NCI-H82 treated with DMSO at 0.1 percent for 48 hours (cell line): ENCODE measurements around the gene POLR2I.
"Not testable (repeated sequence)": the region's sequence is repeated elsewhere in the genome, so short reads cannot be mapped to it uniquely, and the experiment has no call there.

ENCODE experiments used
- DNase-seq: peaks from one replicate; lab custom pipeline; 2025; ENCODE audit not compliant: unreplicated experiment; lab: John Stamatoyannopoulos, UW

POLR2I gene

DNA sequence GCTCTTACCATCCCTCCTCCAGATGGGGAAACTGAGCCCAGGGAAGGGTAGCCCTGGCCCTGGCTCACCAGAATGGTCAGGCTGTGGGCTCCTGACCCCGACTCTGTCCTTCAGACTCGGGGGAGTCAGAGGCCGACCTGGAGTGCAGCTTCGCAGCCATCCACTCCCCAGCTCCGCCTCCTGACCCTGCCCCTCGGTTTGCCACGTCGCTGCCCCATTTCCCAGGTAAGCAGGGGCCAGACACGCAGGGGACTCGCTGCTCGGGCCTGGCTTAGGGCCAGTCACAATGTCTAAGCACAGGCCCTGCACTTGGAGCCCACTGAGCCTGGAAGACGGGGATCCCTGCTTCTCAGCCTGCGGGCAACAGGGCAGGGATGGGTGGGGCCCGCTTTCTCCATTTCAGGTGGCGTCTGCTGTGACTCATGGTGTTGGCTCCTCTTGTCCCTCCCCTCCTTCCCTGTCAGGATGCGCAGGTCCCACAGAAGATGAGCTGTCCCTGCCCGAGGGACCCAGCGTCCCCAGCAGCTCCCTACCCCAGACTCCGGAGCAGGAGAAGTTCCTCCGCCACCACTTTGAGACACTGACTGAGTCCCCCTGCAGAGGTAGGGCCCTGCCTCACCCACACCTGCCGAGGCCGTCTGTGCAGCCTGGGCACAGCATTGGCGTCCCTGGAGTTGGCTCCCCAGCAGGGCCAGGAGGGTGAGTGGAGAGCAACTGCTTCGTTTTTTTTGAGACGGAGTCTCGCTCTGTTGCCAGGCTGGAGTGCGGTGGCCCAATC lies 12.9 kb downstream of the POLR2I start:
- no peak for DNase-seq

DNA sequence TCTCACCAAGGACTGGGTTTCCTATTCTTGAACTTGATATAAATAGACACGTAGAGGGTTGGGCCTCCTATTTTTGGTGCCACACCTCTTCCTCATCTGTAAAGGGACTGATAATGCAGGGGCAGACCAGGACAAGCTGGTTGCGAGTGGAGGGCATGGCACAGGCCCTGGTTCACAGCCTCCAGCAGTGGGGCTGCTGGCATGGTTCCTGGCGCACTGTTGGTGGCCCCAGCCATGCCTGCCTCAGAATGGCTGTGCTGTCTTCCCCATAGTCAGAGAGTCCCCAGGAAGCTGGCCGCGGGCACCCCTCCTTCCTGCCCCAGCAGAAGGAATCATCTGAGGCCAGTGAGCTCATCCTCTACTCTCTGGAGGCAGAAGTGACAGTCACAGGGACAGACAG lies 14.2 kb downstream of the POLR2I start:
- DNase-seq = no peak

DNA sequence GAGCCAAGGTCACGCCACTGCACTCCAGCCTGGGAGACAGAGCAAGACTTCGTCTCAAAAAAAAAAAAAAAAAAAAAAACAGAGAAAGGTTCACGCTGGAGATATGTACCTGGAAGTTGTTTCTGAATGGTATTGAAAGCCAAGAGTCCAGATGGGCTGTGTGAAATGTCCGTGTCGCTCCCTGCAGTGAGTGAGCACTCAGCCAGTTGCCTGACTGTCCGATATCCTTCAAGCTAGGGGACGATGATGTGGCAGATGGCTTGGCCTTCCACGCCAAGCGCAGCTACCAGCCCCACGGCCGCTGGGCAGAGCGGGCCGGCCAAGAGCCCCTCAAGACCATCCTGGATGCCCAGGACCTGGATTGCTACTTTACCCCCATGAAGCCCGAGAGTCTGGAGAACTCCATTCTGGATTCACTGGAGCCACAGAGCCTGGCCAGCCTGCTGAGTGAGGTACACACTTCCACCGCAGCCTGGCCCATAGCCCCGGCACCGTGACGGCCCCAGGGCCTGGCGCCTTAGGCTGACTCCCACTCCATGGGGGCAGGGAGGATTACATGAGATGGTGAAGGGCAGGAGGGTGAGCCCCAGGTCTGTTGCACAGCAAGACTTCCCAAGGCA lies 15.4 kb downstream of the POLR2I start:
- no peak for DNase-seq

DNA sequence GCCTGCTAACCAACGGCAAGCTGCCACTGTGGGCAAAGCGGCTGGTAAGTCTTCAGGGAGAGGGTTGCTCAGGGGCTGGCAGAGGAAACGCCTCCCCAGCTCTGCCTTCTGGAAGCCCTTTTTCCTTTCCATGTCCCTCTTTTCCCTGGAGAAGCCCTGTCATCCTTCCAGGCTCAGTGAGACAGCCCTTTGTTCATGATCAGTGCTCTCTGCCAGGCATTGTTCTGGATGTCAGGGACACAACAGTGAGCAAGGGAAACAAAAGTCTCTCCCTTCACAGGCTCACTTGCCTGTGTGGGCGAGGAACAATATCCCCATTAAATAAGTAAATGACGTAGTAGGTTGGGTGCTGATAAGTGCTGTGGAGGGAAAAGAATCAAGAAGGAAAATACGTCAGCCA lies 17.6 kb downstream of the POLR2I start:
- DNase-seq = no peak

DNA sequence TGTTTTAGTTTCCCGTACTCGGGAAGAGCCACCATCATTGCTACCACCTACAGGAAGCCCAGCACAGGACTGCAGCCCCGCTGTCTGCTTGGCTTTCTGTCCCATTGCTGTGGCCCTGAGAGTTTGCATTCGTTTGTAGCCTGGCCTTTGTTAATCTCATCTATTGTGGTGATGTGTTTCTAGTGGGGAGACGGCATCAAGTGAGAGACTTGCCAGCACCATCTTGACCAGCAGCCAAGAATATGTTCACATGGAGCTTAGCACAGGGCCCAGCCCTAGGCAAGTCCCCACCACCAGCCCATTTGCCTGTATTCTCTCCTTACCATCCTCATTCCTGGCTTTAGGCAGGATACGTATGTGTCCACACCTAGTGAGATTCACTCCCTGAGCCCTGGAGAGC lies 21.0 kb downstream of the POLR2I start:
- no peak for DNase-seq

DNA sequence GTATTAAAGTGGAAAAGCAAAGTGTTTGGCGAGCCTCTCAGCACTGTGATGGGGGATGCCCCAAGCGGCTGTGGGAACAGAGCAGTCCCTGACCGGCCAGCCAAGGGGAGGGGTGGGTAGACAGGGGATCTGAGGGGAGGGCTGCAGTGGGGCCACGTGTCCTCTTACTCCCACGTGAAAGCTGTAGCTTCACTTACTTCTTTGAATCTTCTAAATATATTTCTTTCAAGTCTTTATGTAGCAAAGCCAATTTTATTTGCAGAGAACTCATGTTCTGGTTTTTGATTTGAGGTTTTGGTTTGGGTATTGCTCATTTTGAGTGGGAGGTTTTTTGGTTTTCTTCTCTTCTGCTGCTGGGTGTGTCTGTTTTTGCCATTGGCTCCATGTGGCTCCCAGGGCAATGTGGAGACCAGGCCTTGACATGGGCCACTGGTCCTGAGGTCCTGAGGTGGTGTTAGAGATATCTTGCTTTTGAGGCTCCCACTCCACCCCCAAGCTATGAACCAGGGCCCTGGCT lies 21.5 kb downstream of the POLR2I start:
- no peak for DNase-seq

DNA sequence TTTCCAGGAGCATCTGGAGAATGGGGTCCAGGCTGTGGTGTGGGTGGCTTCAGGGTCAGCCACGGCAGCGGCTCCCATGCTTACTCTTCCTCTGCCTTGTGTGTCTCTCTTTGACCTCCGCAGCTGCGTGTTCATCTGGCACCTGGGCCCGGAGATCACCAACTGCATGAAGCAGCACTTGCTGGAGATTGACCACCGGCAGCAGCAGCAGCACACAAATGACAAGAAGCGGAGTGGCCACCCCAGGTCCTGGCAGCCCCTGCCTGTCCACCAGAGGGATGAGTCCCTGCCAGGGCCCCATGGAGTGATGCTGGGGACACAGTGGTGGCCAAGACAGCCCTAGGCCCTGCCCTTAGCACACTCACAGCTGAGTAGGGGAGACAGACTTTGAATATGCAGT lies 22.1 kb downstream of the POLR2I start:
- no peak for DNase-seq

DNA sequence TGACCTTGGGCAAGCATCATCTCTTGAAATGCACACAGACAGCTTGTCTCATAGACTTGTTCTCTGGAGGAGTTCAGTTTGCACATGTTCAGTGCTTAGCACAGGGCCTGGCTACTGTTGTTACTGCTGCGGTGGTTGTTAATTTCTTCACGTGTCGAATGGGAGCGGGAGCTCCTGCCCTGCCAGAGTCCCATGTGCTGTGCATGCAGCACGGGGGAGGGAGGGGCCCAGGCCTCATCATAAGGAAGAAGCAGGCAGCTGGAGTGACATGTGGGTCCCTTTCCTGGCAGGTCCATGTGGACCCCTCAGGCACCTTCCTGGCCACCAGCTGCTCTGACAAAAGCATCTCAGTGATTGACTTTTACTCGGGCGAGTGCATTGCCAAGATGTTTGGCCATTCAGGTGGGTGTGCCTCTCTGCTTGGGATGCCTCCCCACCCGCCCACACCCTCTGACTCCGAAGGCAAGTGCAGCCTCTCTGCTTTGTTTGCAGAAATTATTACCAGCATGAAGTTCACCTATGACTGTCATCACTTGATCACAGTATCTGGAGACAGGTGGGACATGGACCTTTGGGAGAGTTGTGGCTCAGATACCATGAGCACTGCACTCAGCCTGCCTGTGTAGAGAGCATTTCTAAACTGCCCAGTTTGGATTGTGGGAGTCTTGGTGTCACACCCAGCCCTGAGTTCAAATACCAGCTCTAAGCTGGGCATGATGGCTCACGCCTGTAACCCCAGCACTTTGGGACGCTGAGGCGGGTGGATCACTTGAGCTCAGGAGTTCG lies 23.6 kb downstream of the POLR2I start:
- no peak for DNase-seq

DNA sequence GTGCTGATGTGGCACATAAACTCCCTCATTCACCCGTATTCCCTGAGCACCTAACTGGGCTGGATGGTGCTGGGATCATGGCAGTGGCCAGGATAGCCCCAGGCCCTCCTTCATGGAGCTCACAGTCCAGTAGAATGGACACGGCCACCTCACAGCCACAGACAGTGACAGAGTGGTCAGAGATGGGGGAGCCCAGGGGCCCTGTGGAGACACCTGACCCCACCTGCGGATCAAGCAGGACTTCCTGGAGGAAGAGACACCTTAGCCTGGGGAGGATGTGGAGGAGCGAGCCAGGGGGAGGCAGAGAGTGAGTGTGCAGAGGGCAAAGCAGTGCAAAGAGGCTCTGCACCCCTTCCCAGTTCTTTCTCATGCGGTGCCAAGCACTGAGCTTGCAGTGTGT lies 24.8 kb downstream of the POLR2I start:
- no peak for DNase-seq

DNA sequence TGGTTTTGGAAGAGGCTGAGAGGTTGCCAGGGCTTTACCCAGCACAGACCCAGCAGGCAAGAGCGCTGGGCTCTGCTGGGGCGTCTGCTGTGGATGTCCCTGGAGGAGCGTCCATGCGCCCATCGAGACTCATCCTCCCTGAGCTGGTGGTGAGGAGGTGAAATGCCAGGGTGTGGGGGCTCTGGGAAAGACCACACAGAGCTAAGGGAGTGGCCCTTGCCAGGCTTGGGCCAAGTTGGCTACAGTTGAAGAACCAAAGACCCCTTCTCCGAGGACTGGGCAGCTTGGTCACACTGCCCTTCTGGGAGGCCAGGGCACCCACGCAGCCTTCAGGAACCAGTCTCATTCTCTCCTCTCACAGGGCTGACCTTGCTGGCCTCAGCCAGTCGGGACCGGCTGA lies 28.3 kb downstream of the POLR2I start:
- no peak for DNase-seq

DNA sequence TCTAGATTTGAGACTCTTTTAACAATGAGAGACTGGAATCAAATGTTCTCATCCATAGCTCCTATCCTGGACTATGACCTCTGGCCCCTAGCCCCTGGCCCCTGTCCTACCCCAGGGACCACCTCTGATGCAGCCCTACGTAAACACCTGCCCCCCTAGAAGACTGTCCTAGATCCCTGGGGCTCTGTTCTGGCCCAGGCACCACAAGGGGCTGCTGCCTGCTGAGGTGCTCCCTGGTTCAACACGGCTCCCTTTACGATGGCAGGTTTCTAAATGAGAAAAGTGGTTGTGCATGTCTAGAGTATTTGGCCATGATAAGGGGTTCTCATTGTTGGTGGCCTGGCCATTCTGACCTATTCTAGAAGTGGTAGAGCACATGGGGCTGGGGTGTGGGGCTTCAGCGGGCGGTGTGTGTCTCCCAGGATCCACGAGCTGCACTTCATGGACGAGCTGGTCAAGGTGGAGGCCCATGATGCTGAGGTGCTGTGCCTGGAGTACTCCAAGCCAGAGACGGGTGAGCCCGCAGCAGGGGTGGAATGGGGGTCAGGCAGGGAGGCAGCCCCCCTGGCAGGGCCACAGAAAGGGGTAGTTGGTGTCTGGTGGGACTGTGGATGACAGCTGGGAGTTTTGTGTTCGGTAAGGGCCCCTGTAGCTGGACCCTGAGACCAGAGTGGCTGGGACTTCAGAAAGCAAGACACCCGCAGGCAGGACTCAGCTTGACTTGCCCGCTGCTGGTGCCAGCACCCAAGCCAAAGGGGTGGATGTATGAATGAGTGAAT lies 30.3 kb downstream of the POLR2I start:
- DNase-seq = no peak

DNA sequence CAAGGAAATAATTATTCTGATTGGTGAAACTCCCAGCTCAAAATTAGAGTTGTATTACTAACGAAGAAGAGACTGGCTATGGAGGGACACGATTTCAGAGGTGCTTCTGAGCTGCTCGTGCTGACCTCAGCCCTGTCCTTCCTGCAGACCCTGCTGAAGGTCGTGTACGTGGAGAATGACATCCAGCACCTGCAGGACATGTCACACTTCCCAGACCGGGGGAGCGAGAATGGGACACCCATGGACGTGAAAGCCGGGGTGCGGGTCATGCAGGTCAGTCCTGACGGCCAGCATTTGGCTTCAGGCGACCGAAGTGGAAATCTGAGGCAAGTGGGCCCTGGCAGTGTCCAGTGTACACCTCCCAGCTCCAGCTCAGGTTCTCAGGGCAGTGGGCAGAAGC lies 31.8 kb downstream of the POLR2I start:
- no peak for DNase-seq

DNA sequence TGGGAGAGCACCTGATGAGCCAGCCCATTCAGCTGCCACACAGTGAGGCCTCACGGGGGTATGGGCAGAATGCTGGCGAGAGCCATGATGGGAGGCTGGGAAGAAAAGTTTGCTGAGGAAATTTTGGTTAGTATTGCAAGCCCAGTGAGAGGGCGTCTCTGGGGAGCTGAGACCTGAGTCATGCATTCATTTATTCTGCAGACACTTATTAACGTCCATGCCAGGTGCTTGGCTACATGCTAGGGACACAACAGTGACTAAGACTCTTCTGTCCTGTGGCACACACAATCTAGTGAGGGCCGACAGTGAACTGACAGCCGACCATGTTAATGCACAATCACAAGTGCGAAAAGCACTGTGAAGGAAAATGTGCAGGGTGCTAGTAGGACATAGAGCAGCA lies 32.8 kb downstream of the POLR2I start:
- no peak for DNase-seq

DNA sequence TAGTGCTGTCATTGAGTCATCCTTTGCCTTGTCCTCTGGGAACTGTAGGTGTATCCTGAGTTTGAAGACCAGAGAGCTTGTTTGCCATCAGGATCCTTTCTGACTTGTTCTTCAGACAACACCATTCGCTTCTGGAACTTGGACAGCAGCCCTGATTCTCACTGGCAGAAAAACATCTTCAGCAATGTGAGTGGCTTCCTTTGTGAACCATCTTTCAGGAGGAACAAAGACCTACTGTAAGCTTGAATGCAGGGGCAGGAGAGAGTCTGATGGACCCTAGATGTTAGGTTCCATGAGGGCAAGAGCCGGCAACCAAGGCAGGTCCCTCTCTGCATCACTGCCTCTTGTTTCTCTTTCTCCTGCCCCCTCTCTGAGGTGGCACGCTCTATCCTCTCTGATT lies 33.3 kb downstream of the POLR2I start:
- no peak for DNase-seq

DNA sequence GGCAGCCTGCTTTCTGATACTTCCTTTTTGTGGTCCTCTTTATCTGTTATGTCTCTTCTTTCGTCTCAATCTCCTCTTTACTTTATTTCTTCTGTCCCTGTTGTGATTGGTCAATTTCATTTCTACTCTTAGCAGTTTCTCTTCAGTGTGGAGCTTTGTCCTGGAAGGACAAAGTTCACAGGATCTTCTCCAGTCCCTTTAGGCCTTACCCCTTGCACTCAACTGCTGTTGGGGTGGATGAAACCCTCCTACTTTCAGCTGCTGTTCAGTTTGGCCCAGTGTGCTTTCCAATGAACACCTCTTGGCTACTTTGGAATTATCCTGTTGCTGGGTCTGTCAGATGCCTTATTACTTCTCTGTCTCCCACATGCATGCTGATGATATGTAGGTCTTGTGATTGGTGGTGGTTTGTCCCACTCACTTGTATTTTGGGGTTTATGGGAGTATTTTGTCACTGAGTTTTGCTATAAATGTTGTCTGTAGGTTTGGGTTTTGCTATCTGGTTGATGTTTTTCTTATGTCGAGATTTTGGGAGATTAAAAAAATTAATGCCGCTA lies 35.2 kb downstream of the POLR2I start:
- DNase-seq = no peak

DNA sequence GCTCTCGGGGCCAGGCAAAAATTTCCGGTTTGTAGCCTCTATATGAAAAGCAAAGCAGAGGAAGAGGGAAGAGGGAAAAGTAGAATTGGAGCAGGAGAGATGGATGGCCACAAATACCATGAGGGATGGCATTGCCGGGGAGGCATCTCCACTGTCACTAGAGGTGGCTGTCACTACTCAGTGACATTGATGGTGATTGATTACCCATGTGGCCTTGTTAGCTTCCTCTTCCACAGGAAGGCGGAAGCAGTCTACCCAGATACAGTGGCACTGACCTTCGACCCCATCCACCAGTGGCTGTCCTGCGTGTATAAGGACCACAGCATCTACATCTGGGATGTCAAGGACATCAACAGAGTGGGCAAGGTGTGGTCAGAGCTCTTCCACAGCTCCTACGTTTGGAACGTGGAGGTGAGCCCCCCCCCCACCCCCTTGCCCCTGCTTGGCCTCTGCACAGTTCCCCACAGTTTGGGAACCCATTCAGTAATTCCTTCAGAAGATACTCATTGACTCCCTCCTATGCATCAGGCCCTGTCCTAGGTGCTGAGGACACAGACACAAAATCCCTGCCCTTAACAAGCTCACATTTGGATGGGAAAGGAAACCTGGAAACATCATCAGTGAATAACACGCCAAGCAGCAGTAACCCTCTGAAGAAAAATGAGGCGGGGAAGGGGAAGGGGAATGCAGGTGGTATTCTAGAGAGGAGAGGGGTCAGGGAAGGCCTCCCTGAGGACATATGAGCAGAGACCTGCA lies 41.4 kb downstream of the POLR2I start:
- no peak for DNase-seq

DNA sequence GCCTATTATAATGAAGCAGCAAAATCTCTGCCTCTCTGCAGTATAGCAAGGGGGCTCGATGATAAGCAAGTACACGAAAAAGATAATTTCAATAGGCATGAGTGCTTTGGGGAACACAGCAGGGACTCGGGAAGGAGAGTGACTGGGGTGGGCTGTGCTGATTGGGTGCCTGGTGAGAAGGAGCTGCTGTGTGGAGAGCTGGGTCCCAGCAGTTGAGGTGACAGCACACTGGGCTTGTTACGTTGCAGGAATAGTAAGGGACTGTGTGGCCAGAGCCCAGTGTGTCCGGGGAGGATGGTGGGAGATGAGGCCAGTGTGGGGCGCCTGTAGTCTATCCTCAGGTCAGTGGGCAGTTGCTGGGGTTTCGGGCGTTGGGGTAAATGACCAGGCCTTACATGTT lies 42.6 kb downstream of the POLR2I start:
- no peak for DNase-seq

DNA sequence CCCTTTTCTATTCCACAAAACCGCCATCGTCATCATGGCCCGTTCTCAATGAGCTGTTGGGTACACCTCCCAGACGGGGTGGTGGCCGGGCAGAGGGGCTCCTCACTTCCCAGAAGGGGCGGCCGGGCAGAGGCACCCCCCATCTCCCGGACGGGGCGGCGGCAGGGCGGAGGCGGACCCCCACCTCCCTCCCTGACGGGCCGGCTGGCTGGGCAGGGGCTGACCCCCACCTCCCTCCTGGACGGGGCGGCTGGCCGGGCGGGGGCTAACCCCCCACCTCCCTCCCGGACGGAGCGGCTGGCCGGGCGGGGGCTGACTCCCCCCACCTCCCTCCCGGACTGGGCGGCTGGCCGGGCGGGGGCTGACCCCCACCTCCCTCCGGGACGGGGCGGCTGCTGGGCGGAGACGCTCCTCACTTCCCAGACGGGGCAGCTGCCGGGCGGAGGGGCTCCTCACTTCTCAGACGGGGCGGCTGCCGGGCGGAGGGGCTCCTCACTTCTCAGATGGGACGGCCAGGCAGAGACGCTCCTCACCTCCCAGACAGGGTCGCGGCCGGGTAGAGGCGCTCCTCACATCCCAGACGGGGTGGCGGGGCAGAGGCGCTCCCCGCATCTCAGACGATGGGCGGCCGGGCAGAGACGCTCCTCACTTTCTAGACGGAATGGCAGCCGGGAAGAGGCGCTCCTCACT lies 45.7 kb downstream of the POLR2I start:
- DNase-seq = not testable (repeated sequence)

DNA sequence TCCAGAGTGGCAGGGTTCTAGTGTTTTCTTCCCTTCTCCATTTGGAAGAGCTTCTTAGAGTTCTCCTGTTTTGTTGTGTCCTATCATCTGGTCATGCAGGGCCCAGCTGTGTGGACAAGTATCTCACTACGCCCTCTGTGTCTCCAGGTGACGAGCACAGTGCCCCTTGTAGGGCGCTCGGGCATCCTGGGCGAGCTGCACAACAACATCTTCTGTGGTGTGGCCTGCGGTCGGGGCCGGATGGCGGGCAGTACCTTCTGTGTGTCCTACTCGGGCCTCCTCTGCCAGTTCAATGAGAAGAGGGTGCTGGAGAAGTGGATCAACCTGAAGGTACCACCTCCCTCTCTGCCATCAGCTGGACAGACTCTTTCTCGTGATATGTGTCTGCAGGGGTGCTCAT lies 47.0 kb downstream of the POLR2I start:
- DNase-seq = no peak

DNA sequence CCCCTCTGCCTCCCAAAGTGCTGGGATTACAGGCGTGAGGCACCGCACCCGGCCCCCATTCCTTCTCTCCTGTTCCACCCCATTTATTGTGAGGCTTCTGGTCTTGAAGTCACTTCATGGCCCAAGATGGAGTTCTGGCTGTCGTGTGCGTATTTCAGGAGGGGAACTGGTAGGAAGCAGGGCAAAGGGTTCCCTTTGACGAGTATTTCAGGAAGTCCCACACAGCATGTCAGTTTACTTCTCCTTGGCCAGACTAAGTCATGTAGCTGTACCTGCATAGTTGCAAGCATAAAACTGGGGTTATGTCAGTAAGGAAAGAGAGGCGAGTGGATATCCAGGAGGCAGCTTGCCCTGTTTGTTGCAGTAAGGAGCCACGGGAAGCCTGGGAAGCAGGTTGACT lies 49.8 kb downstream of the POLR2I start:
- no peak for DNase-seq
